GM18519 (cell line): ENCODE results near the gene NSMF.

Source experiments
- ATAC-seq: cut with Tn5 transposase; IDR thresholded peaks from one replicate; pipeline ENCODE4 v1.9.1; 2021; ENCODE audit warnings: mild to moderate bottlenecking, moderate library complexity; ENCODE audit not compliant: unreplicated experiment, low FRiP score

NSMF gene

GRCh38 chr9:137434498-137435380 lies 24.4 kb downstream of the NSMF start:
- no peak for ATAC-seq

DNA sequence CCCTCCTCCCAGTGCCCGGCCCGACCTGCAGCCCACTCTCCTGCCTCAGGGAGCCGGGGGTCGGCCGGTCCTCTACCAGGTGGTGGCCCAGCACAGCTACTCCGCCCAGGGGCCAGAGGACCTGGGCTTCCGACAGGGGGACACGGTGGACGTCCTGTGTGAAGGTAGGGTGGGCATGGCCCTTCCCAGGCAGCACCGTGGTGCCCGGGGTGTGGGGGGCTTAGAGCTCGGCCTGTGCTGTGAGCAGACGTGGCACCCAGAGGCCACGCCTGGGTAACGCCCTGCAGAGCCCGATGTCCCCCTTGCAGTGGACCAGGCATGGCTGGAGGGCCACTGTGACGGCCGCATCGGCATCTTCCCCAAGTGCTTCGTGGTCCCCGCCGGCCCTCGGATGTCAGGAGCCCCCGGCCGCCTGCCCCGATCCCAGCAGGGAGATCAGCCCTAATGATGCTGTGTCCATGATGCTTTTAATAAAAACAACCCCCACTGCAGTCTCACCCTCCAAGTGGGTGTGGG lies 25.2 kb downstream of the NSMF start:
- no peak for ATAC-seq

DNA sequence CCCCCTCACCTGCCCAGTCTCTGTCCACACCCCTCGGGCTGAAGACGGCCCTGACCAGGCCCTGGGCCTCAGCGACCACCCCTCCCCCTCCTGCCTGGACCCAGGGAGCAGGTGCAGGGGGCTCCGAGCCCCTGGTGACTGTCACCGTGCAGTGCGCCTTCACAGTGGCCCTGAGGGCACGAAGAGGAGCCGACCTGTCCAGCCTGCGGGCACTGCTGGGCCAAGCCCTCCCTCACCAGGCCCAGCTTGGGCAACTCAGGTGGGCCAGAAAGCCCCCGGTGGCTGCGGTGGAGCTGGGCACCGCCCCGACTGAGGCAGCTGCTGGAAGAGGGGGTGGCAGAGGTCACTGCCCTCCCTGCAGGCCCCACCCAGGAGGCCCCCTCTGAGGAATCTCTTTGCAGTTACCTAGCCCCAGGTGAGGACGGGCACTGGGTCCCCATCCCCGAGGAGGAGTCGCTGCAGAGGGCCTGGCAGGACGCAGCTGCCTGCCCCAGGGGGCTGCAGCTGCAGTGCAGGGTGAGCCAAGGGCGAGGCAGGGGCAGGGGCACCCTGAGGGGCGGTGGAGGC lies 25.7 kb downstream of the NSMF start:
- ATAC-seq, result no peak

- no peak for ATAC-seq
Measured at GRCh38 chr9:137432687-137433348, 26.3 kb downstream of the NSMF start.

GRCh38 chr9:137431416-137431931 lies 27.7 kb downstream of the NSMF start:
- no peak for ATAC-seq

DNA sequence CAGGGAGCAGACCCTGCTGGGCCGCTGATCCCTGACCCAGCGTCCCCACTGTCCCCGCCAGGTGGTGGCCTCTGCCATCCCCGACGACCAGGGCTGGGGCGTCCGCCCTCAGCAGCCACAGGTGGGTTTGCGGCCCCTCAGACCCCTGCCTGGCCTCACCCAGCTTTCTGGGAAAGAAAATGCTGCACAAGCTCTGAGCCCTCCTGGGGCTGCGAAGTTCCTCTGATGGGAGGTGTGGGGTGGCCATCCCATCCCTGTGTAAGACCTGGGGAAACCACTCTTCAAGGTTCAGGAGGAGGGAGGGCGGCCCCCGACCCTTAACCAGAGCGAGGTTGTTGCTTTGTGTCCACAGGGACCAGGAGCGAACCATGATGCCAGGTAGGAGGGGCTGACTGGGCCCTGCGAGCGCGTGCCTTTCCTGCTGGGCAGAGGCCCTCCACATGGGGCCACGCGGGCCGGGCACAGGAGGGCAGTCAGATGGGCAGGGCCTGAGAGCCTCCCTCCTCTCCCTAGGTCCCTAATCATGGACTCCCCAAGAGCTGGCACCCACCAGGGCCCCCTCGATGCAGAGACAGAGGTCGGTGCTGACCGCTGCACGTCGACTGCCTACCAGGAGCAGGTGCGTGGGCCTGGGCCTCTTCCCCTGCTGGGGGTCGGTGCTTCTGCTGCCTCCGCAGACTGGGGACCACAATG lies 28.3 kb downstream of the NSMF start:
- no peak for ATAC-seq

DNA sequence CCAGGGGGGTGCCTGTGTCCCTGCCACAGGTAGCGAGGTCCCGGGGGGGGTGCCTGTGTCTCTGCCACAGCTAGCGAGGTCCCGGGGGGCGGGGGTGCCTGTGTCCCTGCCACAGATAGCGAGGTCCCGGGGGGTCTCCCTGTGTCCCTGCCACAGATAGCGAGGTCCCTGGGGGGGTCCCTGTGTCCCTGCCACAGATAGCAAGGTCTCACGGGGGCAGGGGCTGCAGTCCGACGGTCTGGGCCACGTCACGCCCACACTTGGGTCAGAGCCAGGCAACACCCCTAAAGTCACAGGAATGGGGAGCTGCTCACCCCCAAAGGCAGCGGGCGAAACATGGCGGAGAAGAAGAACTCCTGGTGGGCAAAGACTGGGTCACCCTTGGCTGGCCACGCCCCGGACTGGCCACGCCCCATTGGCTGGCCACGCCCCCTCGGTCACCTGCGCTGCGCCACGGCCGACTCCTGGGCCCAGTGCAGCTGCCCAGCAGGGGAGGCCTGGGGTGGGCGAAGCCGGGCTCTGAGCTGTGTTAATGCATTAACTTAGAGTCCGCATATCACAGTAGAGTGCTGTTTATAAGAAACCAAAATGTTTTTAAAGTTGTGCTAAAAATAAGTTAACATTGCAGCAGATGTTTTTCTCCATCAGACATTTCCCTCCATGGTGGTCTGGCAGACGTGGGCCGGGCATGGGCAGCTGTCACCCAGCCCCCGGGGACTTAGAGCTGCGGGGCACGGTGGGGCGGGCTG lies 29.0 kb downstream of the NSMF start:
- ATAC-seq, result no peak

GRCh38 chr9:137429546-137429890 lies 29.6 kb downstream of the NSMF start:
- ATAC-seq, result no peak

GRCh38 chr9:137428841-137429545 lies 30.1 kb downstream of the NSMF start:
- no peak for ATAC-seq

- no peak for ATAC-seq
Measured at GRCh38 chr9:137428311-137428630, 30.9 kb downstream of the NSMF start.

DNA sequence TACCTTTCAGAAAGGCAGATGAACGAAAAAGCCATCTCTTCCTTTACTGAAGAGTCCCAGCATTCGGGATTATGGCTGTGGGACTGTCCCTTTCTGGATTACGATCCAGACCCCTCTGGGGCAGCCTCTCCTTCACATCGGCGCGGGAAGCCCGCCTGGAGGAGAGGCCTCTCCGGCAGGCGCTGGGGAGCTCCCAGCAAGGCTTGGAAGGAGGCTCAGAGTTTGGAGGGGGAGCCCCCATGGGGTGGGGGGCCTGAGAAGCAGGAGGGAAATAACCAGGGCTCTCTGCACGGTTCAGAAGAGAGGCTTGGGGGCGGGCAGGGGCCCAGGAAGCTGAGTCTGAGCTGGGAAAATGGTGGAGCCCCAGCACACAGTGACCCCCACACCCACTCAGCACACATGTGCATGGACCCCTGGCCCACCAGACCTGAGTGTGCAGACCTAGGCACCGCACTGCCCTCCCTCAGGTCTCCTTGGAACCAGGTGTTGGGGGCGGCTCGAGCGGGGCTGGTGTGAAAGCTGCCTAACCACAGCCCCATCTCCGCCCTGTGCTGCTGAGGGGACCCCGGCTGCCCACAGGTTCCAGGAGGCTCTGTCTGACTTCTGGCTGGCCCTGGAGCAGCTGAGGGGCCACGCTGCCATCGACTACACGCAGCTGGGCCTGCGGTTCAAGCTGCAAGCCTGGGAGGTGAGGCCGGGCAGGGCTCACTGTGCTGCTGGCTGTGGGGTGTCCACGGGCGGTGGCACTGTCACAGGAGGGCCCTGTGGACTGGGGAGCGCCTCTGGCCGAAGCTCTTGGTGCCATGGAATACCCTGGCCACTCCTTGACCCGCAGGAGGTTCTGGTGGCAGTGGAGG lies 31.5 kb downstream of the NSMF start:
- ATAC-seq, result no peak

DNA sequence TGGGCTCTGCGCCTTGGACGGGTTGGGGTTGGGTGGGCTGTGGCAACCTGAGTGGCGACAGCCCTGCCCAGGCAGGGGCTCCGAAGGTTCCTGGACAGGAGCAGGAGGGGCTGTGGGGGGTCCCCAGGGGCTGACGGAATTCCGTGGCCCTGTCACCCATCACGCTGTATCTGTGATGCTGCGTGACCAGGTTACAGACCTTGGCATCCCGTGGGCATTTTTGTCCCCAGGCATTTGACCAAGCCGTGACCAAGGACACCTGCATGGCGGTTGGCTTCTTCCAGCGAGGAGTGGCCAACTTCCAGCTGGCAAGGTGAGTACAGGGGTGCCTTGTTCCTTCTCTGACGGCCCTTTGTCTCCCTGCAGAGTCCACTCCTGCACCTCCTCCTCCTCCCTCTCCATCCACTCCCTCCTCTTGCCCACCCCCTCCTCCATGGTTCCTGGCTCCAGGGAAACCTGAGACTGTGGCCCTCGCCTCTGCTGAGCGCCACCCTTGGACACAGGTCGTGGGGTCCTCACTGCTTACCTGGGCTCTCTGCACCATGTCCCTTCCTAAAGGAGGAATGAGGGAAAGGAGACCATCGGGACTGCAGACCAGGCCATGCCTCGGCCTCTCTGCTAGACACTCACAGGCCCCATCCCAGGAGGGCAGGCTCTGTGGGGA lies 33.0 kb downstream of the NSMF start:
- no peak for ATAC-seq

DNA sequence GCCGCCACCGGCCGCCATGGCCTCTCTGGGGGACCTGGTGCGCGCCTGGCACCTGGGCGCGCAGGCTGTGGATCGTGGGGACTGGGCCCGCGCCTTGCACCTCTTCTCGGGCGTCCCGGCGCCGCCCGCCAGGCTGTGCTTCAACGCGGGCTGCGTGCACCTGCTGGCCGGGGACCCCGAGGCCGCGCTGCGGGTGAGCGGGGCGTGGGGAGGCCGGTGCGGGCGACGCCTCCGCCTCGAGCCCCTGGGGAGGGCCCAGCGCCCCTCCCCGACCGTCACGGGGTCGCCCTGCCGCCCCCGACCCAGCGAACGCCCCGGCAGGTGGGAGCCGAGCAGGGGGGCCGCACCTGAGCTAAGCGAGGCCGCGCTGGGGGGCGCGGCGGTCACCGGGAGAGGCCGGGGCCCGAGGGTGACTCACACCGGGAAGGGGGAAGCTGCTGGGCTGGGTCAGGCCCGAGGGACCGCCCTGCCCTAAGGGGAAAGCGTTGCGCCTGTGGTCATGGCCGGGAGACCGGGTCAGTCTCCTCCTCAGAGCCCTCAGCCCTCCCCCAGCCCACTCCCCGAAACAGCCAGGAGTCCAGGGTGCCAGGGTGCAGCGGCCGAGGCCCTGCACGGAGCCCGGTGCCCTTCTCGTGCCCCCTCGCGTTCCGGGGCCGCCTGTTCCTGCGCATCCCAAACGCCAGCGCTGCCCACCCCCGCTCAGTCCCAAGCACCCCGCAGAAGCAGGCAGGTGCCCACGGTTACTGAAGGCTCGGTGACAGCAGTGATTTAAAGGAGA lies 35.4 kb downstream of the NSMF start:
- no peak for ATAC-seq

DNA sequence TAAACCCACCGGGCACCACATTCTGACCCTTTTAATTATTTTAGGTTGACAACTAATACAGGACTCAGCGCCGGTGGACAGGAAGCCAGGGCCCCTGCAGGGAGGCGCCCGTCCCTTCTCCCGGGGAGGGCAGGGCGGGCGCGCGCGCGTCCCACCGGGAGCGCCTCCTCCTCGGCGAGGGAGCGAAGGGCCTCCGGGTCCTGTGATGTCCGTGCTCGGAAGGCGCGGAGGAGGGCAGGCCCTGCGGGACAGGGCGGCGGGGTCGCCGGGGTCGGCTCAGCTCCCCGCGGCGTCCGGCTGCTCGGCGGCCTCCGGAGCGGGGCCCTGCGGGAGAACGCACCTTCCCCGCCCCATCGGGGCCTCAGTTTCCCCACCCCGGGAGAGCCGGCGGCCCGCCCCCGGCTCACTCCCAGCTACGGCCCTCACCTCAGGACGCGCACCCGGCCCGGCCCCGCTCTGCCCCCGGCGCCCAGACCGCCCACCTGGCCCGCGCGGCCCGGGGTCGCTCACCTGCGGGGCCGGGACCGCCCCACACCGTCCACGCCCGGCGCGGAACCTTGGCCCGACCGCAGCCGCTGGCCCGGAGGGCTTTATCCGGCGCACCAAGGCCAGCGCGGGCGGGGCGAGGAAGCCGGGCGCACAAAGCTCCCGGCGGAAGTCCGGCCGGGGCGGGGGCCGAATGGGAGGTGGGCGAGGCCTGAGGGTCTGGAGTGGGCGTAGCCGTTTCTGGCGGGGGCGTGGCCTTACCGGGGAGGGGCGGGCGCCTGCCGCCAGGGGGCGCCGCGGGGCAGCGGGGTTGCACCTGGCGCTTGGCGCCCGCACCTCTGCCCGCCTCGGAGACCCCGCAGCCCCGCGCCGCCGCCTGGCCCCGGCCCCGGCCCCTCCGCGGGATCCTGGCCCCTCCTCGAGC lies 36.3 kb downstream of the NSMF start, which contains the start of the genes EXD3 and NOXA1:
EXD3 (minus strand) TSS at position 559 of the 910 bp plus-strand sequence. CDS start 27,805 bp downstream, outside the sequence.
NOXA1 (plus strand) TSS at position 790 of the 910 bp plus-strand sequence. CDS start 137 bp downstream, outside the sequence.
- ATAC-seq, result peak; percentile 57

GRCh38 chr9:137421838-137422603 lies 37.1 kb downstream of the NSMF start:
- ATAC-seq, result no peak
